Fibroblast of lung (primary cell): Measurements from ENCODE around the gene DNPEP.

Experiments
- EZH2 ChIP-seq: IDR thresholded peaks from 2 replicates; pipeline ENCODE4 v1.5.1; 2012; ENCODE audit warnings: low read length, control low read depth, mild to moderate bottlenecking; ENCODE audit errors: missing control alignments
- TF ChIP-seq, protein P1 (sequence below), 2 donors: IDR thresholded peaks in 1 of 2; conservative IDR thresholded peaks in 1 of 2; 1 replicate in 1 of 2; 2 replicates in 1 of 2; pipeline ENCODE4 v1.5.1; 2011 to 2012; ENCODE audit warnings: low read length in 2 of 2, control low read depth in 1 of 2, inconsistent platforms in 1 of 2, low read depth in 1 of 2, mild to moderate bottlenecking in 1 of 2

DNA sequence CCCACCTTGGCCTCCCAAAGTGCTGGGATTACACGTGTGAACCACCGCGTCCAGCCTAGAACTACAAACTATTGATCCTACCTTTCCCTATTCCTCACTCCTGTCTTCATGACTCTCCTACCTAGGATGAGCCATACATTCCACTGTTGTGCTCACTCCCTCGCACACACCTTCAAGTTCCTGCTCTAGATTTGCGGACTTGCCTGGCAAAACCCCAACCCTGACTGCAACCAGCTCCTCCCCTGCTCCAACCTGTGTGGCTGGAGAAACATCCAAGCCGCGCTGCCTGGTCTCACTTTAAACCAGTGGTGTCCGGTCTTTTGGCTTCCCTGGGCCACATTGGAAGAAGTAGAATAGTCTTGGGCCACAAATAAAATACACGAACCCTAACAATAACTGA lies 5.0 kb upstream of the DNPEP start:
- TF ChIP-seq, protein P1, sequence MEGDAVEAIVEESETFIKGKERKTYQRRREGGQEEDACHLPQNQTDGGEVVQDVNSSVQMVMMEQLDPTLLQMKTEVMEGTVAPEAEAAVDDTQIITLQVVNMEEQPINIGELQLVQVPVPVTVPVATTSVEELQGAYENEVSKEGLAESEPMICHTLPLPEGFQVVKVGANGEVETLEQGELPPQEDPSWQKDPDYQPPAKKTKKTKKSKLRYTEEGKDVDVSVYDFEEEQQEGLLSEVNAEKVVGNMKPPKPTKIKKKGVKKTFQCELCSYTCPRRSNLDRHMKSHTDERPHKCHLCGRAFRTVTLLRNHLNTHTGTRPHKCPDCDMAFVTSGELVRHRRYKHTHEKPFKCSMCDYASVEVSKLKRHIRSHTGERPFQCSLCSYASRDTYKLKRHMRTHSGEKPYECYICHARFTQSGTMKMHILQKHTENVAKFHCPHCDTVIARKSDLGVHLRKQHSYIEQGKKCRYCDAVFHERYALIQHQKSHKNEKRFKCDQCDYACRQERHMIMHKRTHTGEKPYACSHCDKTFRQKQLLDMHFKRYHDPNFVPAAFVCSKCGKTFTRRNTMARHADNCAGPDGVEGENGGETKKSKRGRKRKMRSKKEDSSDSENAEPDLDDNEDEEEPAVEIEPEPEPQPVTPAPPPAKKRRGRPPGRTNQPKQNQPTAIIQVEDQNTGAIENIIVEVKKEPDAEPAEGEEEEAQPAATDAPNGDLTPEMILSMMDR (conservative IDR thresholded peaks at IDR 0.05 in 1 of 2, IDR thresholded peaks at IDR 0.05 in 1 of 2; ENCODE audit: low read depth in 1 of 2, low read length in 2 of 2) = no peak
- no peak for TF ChIP-seq EZH2
